ENCODE data around the gene BTBD16. TPM values are rescaled to one million over a fixed set of nuclear protein-coding genes. Genes with fewer than 3 reads are reported as not detected.

Gene BTBD16
- total RNA-seq, 4 donors from 2014 or later = 0.42 to 1.2 TPM; not detected in 2

GRCh38 chr10:122286867-122287266 is 15.8 kb downstream of the BTBD16 start:
- Histone ChIP-seq H3K27ac (no peak overlapping the region), H3K4me1 (no peaks in the 10 kb centered on the region), H3K27me3 (no peaks in the 10 kb centered on the region), H3K4me3 (no peak overlapping the region), H3K36me3 (no peaks in the 10 kb centered on the region), H3K9me3 (no peaks in the 10 kb centered on the region)
- WGBS, 2 donors = 49 to 63% methylated on average over 6 to 7 of the region's 7 CpGs
- DNase-seq (ENCODE audit: low spot score in 2 of 2) = no peak
- TF ChIP-seq CTCF (IDR thresholded peaks at IDR 0.05) (no peak), EP300 (IDR thresholded peaks at IDR 0.05) (no peak), POLR2A (IDR thresholded peaks at IDR 0.05) (no peak)

- 69 to 81% methylated on average over 5 of the region's 5 CpGs for WGBS, 2 donors
- Histone ChIP-seq H3K27me3 (no peaks in the 10 kb centered on the region), H3K36me3 (no peaks in the 10 kb centered on the region), H3K4me1 (no peaks in the 10 kb centered on the region), H3K4me3 (no peak overlapping the region), H3K9me3 (no peaks in the 10 kb centered on the region), H3K27ac (no peak overlapping the region)
- no peak for TF ChIP-seq CTCF (IDR thresholded peaks at IDR 0.05)
- TF ChIP-seq EP300 (IDR thresholded peaks at IDR 0.05) = no peak
- no peak for TF ChIP-seq POLR2A (IDR thresholded peaks at IDR 0.05)
- DNase-seq (ENCODE audit: low spot score in 2 of 2) = no peak
Observed at GRCh38 chr10:122287570-122287969, 16.5 kb downstream of the BTBD16 start.

- Histone ChIP-seq H3K36me3 (no peaks in the 10 kb centered on the region), H3K4me3 (no peak overlapping the region), H3K27me3 (no peaks in the 10 kb centered on the region), H3K9me3 (no peaks in the 10 kb centered on the region), H3K27ac (no peak overlapping the region), H3K4me1 (no peaks in the 10 kb centered on the region)
- TF ChIP-seq EP300 (IDR thresholded peaks at IDR 0.05) (no peak), CTCF (IDR thresholded peaks at IDR 0.05) (no peak), POLR2A (IDR thresholded peaks at IDR 0.05) (no peak)
- WGBS, 2 donors = 84 to 87% methylated on average over 6 of the region's 6 CpGs
- DNase-seq (ENCODE audit: low spot score in 2 of 2) = no peak
Observed at GRCh38 chr10:122288262-122288661, 17.2 kb downstream of the BTBD16 start.

- Histone ChIP-seq H3K4me3 (no peak overlapping the region), H3K27ac (no peak overlapping the region), H3K36me3 (no peaks in the 10 kb centered on the region), H3K27me3 (no peaks in the 10 kb centered on the region), H3K9me3 (no peaks in the 10 kb centered on the region), H3K4me1 (peaks cover 0 to 5% (median 0%) of the 10 kb centered on the region in 4 donors)
- WGBS, 2 donors = 64 to 81% methylated on average over 3 of the region's 3 CpGs
- DNase-seq (ENCODE audit: low spot score in 2 of 2) = no peak
- TF ChIP-seq POLR2A (IDR thresholded peaks at IDR 0.05) (no peak), CTCF (IDR thresholded peaks at IDR 0.05) (no peak), EP300 (IDR thresholded peaks at IDR 0.05) (no peak)
Observed at GRCh38 chr10:122288917-122289316, 17.8 kb downstream of the BTBD16 start.

GRCh38 chr10:122290334-122290733 is 19.2 kb downstream of the BTBD16 start:
- Histone ChIP-seq H3K4me3 (no peak overlapping the region), H3K27me3 (no peaks in the 10 kb centered on the region), H3K36me3 (no peaks in the 10 kb centered on the region), H3K9me3 (no peaks in the 10 kb centered on the region), H3K27ac (no peak overlapping the region), H3K4me1 (peaks cover 0 to 6% (median 0%) of the 10 kb centered on the region in 4 donors)
- TF ChIP-seq EP300 (IDR thresholded peaks at IDR 0.05) (no peak), CTCF (IDR thresholded peaks at IDR 0.05) (no peak), POLR2A (IDR thresholded peaks at IDR 0.05) (no peak)
- WGBS, 2 donors = 68 to 70% methylated on average over 7 of the region's 7 CpGs
- DNase-seq (ENCODE audit: low spot score in 2 of 2) = no peak

Measured in tibial nerve (tissue), 4 donors.